ENCODE measurements around the gene SLC12A8.

DNA sequence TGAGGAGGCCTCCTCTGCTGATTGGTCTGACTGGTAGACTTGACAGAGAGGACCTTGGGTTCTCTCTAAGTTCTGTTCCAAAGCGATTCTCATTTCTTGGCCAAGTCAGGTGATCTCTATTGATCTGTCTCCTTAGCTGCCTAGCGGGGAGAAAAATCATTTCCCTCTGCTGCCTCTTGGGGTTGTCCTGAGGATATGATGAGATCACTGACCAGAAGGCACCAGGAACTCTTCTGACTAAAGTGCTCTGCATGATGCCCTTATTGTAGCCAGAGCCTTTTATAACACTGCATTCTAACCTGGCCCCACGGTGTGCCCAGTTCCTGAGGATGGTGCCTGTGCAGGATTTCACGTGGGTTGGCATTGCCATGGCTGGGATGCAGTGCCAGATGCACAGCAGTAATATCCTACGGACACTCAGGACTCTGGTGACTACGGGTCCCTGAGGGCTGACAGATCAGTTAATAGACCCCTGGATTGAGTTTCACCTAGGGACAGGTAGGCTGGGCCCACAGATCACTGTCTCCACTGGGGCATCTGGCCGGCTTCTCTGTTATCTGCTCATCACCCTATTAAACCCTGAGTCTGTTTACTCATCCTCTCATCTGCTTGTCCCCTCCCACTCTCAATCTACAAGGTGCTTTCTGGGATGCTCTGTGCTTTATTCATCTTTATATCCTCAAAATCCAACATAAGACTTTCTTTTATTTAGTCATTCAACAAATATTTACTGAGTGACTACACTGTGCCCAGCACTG is 152.9 kb downstream of the SLC12A8 start:
- TF ChIP-seq, protein P1, sequence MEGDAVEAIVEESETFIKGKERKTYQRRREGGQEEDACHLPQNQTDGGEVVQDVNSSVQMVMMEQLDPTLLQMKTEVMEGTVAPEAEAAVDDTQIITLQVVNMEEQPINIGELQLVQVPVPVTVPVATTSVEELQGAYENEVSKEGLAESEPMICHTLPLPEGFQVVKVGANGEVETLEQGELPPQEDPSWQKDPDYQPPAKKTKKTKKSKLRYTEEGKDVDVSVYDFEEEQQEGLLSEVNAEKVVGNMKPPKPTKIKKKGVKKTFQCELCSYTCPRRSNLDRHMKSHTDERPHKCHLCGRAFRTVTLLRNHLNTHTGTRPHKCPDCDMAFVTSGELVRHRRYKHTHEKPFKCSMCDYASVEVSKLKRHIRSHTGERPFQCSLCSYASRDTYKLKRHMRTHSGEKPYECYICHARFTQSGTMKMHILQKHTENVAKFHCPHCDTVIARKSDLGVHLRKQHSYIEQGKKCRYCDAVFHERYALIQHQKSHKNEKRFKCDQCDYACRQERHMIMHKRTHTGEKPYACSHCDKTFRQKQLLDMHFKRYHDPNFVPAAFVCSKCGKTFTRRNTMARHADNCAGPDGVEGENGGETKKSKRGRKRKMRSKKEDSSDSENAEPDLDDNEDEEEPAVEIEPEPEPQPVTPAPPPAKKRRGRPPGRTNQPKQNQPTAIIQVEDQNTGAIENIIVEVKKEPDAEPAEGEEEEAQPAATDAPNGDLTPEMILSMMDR (conservative IDR thresholded peaks at IDR 0.05 in 1 of 2, IDR thresholded peaks at IDR 0.05 in 1 of 2; ENCODE audit: low read depth in 1 of 2, low read length in 2 of 2) = no peak
- TF ChIP-seq EZH2 (IDR thresholded peaks at IDR 0.05; ENCODE audit: low read length, missing control alignments) = no peak
